A549 (cell line): Measurements from ENCODE around the gene SLC9A6. TPM values are rescaled to one million over a fixed set of nuclear protein-coding genes. Genes with fewer than 3 reads are reported as not detected.
"Not testable (repeated sequence)": the region's sequence is repeated elsewhere in the genome, so short reads cannot be mapped to it uniquely, and the experiment has no call there.

Source experiments
- ATAC-seq, 2 experiments: fragments of 200-7000 bp in 1 of 2; fragments of >200 bp in 1 of 2; cut with Nextera tagmentation in 1 of 2; cut with Tn5 transposase in 1 of 2; 3 replicates each; pipeline versions ENCODE4 v1.8.0 to v1.9.1; 2018 to 2020; ENCODE audit warnings: mild to moderate bottlenecking in 1 of 2, moderate library complexity in 1 of 2
- CTCF ChIA-PET: fragments of 300-600 bp; sonication (Branson Sonifier 250); formaldehyde crosslinking; extraction: SDS; loops from one replicate; lab custom pipeline; 2021; ENCODE audit warnings: antibody characterized with exemption, inconsistent platforms; lab: Yijun Ruan, JAX
- POLR2A ChIA-PET: fragments of 350-600 bp; formaldehyde crosslinking; extraction: SDS; loops from one replicate; lab custom pipeline; 2021; ENCODE audit warnings: antibody characterized with exemption, inconsistent platforms; lab: Yijun Ruan, JAX
- DNase-seq, 2 experiments: peaks; one replicate each; pipeline versions ENCODE4 v3.0.0 to v3.0.0-alpha.2; 2011 to 2016; ENCODE audit warnings: low read depth in 1 of 2, low spot score in 1 of 2
- FAIRE-seq: peaks from 2 replicates; lab custom pipeline; 2011; peaks lifted over from hg19 to GRCh38; lab: Jason Lieb, UNC
- H3K27ac ChIP-seq, 2 experiments: fragments of >200 bp; sonication (Bioruptor Twin); formaldehyde crosslinking; 3 replicates each; pipeline ENCODE4 v1.5.1; 2016 to 2017
- H3K4me1 ChIP-seq: fragments of >200 bp; sonication (Bioruptor Twin); formaldehyde crosslinking; 3 replicates; pipeline ENCODE4 v1.6.1; 2016
- H3K4me2 ChIP-seq: fragments of >200 bp; sonication (Bioruptor Twin); formaldehyde crosslinking; 3 replicates; pipeline ENCODE4 v1.6.1; 2016
- H3K4me3 ChIP-seq: fragments of >200 bp; sonication (Bioruptor Twin); formaldehyde crosslinking; 3 replicates; pipeline ENCODE4 v1.5.1; 2016
- H3K9me3 ChIP-seq: fragments of >200 bp; sonication (Bioruptor Twin); formaldehyde crosslinking; 3 replicates; pipeline ENCODE4 v1.6.1; 2016
- BHLHE40 ChIP-seq: IDR thresholded peaks from 2 replicates; pipeline ENCODE4 v1.6.1; 2012; ENCODE audit warnings: low read depth, low read length, inconsistent platforms
- CHD2 ChIP-seq: fragments of 150-350 bp; IDR thresholded peaks from 2 replicates; pipeline ENCODE4 v1.6.1; 2014; ENCODE audit warnings: low read length; ENCODE audit not compliant: partially characterized antibody
- CTCF ChIP-seq: fragments of >200 bp; sonication (Bioruptor Twin); formaldehyde crosslinking; IDR thresholded peaks from 3 replicates; pipeline ENCODE4 v1.5.1; 2016
- E2F6 ChIP-seq: IDR thresholded peaks from 2 replicates; pipeline ENCODE4 v1.6.1; 2012; ENCODE audit warnings: low read depth, borderline replicate concordance
- EHMT2 ChIP-seq: fragments of 200-600 bp; sonication (generic); IDR thresholded peaks from 2 replicates; pipeline ENCODE4 v1.6.1; 2016; ENCODE audit warnings: antibody characterized with exemption, low read depth, mild to moderate bottlenecking, moderate library complexity
- HDAC2 ChIP-seq: fragments of 200-600 bp; sonication (generic); IDR thresholded peaks from 2 replicates; pipeline ENCODE4 v1.6.1; 2016
- HES2 ChIP-seq: fragments of >200 bp; sonication (Bioruptor Twin); formaldehyde crosslinking; IDR thresholded peaks from 2 replicates; pipeline ENCODE4 v1.6.1; 2016
- HEYL ChIP-seq: fragments of 250-450 bp; sonication (Bioruptor Pico); IDR thresholded peaks from 2 replicates; pipeline ENCODE4 v1.8.0; 2021; ENCODE audit warnings: mild to moderate bottlenecking, moderate library complexity
- HOXA7 ChIP-seq: fragments of 250-450 bp; sonication (Bioruptor Pico); IDR thresholded peaks from 2 replicates; pipeline ENCODE4 v1.5.0; 2020; ENCODE audit warnings: mild to moderate bottlenecking, moderate library complexity
- HOXB13 ChIP-seq: fragments of 250-450 bp; sonication (Bioruptor Pico); IDR thresholded peaks from 2 replicates; pipeline ENCODE4 v1.5.0; 2020; ENCODE audit warnings: low read depth, mild to moderate bottlenecking, moderate library complexity
- HOXB5 ChIP-seq: fragments of 250-450 bp; sonication (Bioruptor Pico); IDR thresholded peaks from 2 replicates; pipeline ENCODE4 v1.5.0; 2020; ENCODE audit warnings: mild to moderate bottlenecking, moderate library complexity
- JUNB ChIP-seq: fragments of >200 bp; sonication (Bioruptor Twin); formaldehyde crosslinking; IDR thresholded peaks from 2 replicates; pipeline ENCODE4 v1.6.1; 2016
- NFE2L2 ChIP-seq: fragments of 150-350 bp; conservative IDR thresholded peaks from 2 replicates; pipeline ENCODE4 v1.6.1; 2014; ENCODE audit warnings: low read length
- NR3C1 ChIP-seq: fragments of >200 bp; sonication (Bioruptor Twin); formaldehyde crosslinking; IDR thresholded peaks from 3 replicates; pipeline ENCODE4 v1.6.1; 2017
- REST ChIP-seq: fragments of 200-600 bp; sonication (generic); IDR thresholded peaks from 2 replicates; pipeline ENCODE4 v1.6.1; 2016; ENCODE audit warnings: antibody characterized with exemption, mild to moderate bottlenecking, moderate library complexity
- SREBF2 ChIP-seq: fragments of 450-650 bp; IDR thresholded peaks from 2 replicates; pipeline ENCODE4 v1.6.1; 2014; ENCODE audit warnings: mild to moderate bottlenecking, moderate library complexity
- ZNF302 ChIP-seq: fragments of 250-450 bp; sonication (Bioruptor Pico); IDR thresholded peaks from 2 replicates; pipeline ENCODE4 v1.9.0; 2021; ENCODE audit warnings: inconsistent platforms, mild to moderate bottlenecking, moderate library complexity
- WGBS: methylation state at CpG from one replicate; pipeline ENCODE4 v1.1.6; 2017; ENCODE audit errors: missing lambda C conversion rate; 5-methylcytosine and 5-hydroxymethylcytosine counted together
- polyA plus RNA-seq, 4 experiments: library from polyadenylated mRNA; depleted of rRNA in 3 of 4; stranded (reverse); fragments of >200 nt; fragmentation: RNase III in 1 of 4; extraction: RNeasy Plus Mini Kit Qiagen cat#74134 plus additional on column Dnase treatment in 1 of 4; gene quantifications; 2 replicates in 3 of 4; 3 replicates in 1 of 4; pipeline ENCODE4 v1.2.3, GENCODE V29; 2011 to 2017

SLC9A6 gene
- polyA plus RNA-seq, 2 of the 4 experiments (the other 2 are of a cell fraction): 12.2 to 15.6 TPM

- Histone ChIP-seq H3K4me2 (no peak overlapping the region), H3K9me3 (no peaks in the 10 kb centered on the region), H3K4me3 (no peak overlapping the region), H3K27ac (no peak overlapping the region), H3K4me1 (no peaks in the 10 kb centered on the region)
- no peak for DNase-seq
- POLR2A ChIA-PET: no interaction called here
- no peak for ATAC-seq
- CTCF ChIA-PET: interaction anchor here (1.1 to 1.7 kb wide), 2 partner anchors 24 to 82 kb away, joined by 4 to 7 read pairs; no protein-coding TSS in a partner anchor
- no peak for TF ChIP-seq SREBF2
- TF ChIP-seq NFE2L2: no peak
- TF ChIP-seq HDAC2: no peak
- TF ChIP-seq HOXA7 (CRISPR knock-in tag): no peak
- no peak for TF ChIP-seq HEYL (CRISPR knock-in tag)
- TF ChIP-seq HOXB5: no peak
- no peak for TF ChIP-seq HES2
- TF ChIP-seq CHD2: no peak
- no peak for TF ChIP-seq REST
- no peak for TF ChIP-seq HOXB13 (CRISPR knock-in tag)
- no peak for TF ChIP-seq NR3C1
- TF ChIP-seq BHLHE40: no peak
- TF ChIP-seq EHMT2: no peak
- no peak for TF ChIP-seq E2F6
- TF ChIP-seq JUNB: no peak
- no peak for FAIRE-seq
Observed at GRCh38 chrX:136080766-136081165, 95.5 kb downstream of the SLC9A6 start.

GRCh38 chrX:136086521-136086920 lies 101.3 kb downstream of the SLC9A6 start:
- FAIRE-seq (no peak), ATAC-seq (no peak), DNase-seq (no peak)
- ChIA-PET POLR2A (no interaction called here), CTCF (no interaction called here)
- Histone ChIP-seq H3K4me1 (no peaks in the 10 kb centered on the region), H3K4me2 (no peak overlapping the region), H3K4me3 (no peak overlapping the region), H3K9me3 (no peaks in the 10 kb centered on the region), H3K27ac (no peak overlapping the region)
- TF ChIP-seq ZNF302 (CRISPR knock-in tag) (no peak), CTCF (no peak), HDAC2 (no peak)
- WGBS: 87% methylated on average over 2 of the region's 2 CpGs

GRCh38 chrX:136091898-136092297 lies 106.7 kb downstream of the SLC9A6 start:
- CTCF ChIA-PET, H3K4me2 ChIP-seq, H3K4me3 ChIP-seq, H3K27ac ChIP-seq, H3K4me1 ChIP-seq, FAIRE-seq, DNase-seq, POLR2A ChIA-PET, ATAC-seq, H3K9me3 ChIP-seq: not testable (repeated sequence)
- 78% methylated on average over 5 of the region's 6 CpGs for WGBS
